GM12878 (cell line): ENCODE measurements around the gene DHRS1. TPM values are rescaled to one million over a fixed set of nuclear protein-coding genes. Genes with fewer than 3 reads are reported as not detected.
A peak's percentile ranks its signal among the peaks of the same experiment; 100 is the strongest.

Source experiments
- ATF2 ChIP-seq: IDR thresholded peaks from 2 replicates; pipeline ENCODE4 v1.6.1; 2012; ENCODE audit warnings: low read length, inconsistent platforms
- BCL11A ChIP-seq: IDR thresholded peaks from 2 replicates; pipeline ENCODE4 v1.6.1; 2011; ENCODE audit warnings: low read depth, low read length
- BCL3 ChIP-seq: IDR thresholded peaks from 2 replicates; pipeline ENCODE4 v1.6.1; 2011; ENCODE audit warnings: borderline replicate concordance, low read depth, mild to moderate bottlenecking, moderate library complexity, low read length; ENCODE audit not compliant: insufficient read depth, poor library complexity, severe bottlenecking
- BHLHE40 ChIP-seq, 2 experiments: fragments of 450-650 bp in 1 of 2; IDR thresholded peaks; 2 replicates each; pipeline ENCODE4 v1.6.1; 2011 to 2017; ENCODE audit warnings: low read depth in 2 of 2, borderline replicate concordance in 1 of 2, improper control_type of control experiment in 1 of 2, low read length in 1 of 2, mild to moderate bottlenecking in 1 of 2
- CBX3 ChIP-seq: fragments of 200-600 bp; sonication (generic); IDR thresholded peaks from 2 replicates; pipeline ENCODE4 v1.6.1; 2016; ENCODE audit warnings: low read depth, borderline replicate concordance
- CHD1 ChIP-seq: IDR thresholded peaks from 2 replicates; pipeline ENCODE4 v1.6.1; 2012; ENCODE audit warnings: low read depth, low read length, improper control_type of control experiment
- CREM ChIP-seq: IDR thresholded peaks from 2 replicates; pipeline ENCODE4 v1.6.1; 2014; ENCODE audit warnings: antibody characterized with exemption, low read depth
- ETV6 ChIP-seq, 2 experiments: fragments of 450-650 bp in 1 of 2; IDR thresholded peaks in 1 of 2; conservative IDR thresholded peaks in 1 of 2; 2 replicates each; pipeline ENCODE4 v1.6.1; 2014; ENCODE audit warnings: antibody characterized with exemption in 1 of 2, borderline replicate concordance in 1 of 2, low read depth in 1 of 2, mild to moderate bottlenecking in 1 of 2, moderate library complexity in 1 of 2
- JUNB ChIP-seq: IDR thresholded peaks from 2 replicates; pipeline ENCODE4 v1.6.1; 2016; ENCODE audit warnings: antibody characterized with exemption, mild to moderate bottlenecking
- JUND ChIP-seq: IDR thresholded peaks from 2 replicates; pipeline ENCODE4 v1.6.1; 2012; ENCODE audit warnings: low read depth, mild to moderate bottlenecking, low read length, improper control_type of control experiment, moderate library complexity
- MTA3 ChIP-seq: IDR thresholded peaks from 2 replicates; pipeline ENCODE4 v1.6.1; 2012; ENCODE audit warnings: low read length, inconsistent platforms, borderline replicate concordance
- MYC ChIP-seq: IDR thresholded peaks from 2 replicates; pipeline ENCODE4 v1.6.1; 2011; ENCODE audit warnings: mild to moderate bottlenecking, low read length, moderate library complexity, inconsistent platforms; ENCODE audit not compliant: insufficient read depth, insufficient replicate concordance, insufficient read length, severe bottlenecking
- NBN ChIP-seq: fragments of 450-650 bp; IDR thresholded peaks from 2 replicates; pipeline ENCODE4 v1.6.1; 2016
- POLR2AphosphoS5 ChIP-seq: IDR thresholded peaks from 2 replicates; pipeline ENCODE4 v1.6.1; 2011; ENCODE audit warnings: mild to moderate bottlenecking, low read length, inconsistent platforms
- POU2F2 ChIP-seq: IDR thresholded peaks from 3 replicates; pipeline ENCODE4 v1.6.1; 2011; ENCODE audit warnings: low read depth, mild to moderate bottlenecking, low read length, borderline replicate concordance
- RB1 ChIP-seq: fragments of 450-650 bp; formaldehyde crosslinking; IDR thresholded peaks from 2 replicates; pipeline ENCODE4 v1.6.1; 2017; ENCODE audit warnings: mild to moderate bottlenecking, borderline replicate concordance
- RUNX3 ChIP-seq: IDR thresholded peaks from 2 replicates; pipeline ENCODE4 v1.6.1; 2012; ENCODE audit warnings: low read length, inconsistent platforms
- ZNF207 ChIP-seq: fragments of 450-650 bp; IDR thresholded peaks from 2 replicates; pipeline ENCODE4 v1.6.1; 2014; ENCODE audit warnings: antibody characterized with exemption, mild to moderate bottlenecking, borderline replicate concordance
- ZNF24 ChIP-seq: fragments of 450-650 bp; IDR thresholded peaks from 2 replicates; pipeline ENCODE4 v1.6.1; 2017; ENCODE audit warnings: antibody characterized with exemption, mild to moderate bottlenecking
- ZNF274 ChIP-seq: IDR thresholded peaks from one replicate; pipeline ENCODE4 v1.8.0; 2011; ENCODE audit not compliant: insufficient read length, insufficient read depth
- ZNF384 ChIP-seq: IDR thresholded peaks from 2 replicates; pipeline ENCODE4 v1.6.1; 2012; ENCODE audit warnings: low read depth, mild to moderate bottlenecking, low read length, improper control_type of control experiment, borderline replicate concordance
- ZNF622 ChIP-seq: fragments of 450-650 bp; IDR thresholded peaks from 2 replicates; pipeline ENCODE4 v1.6.1; 2017; ENCODE audit warnings: mild to moderate bottlenecking, inconsistent platforms
- polyA plus RNA-seq, 11 experiments: library from polyadenylated mRNA; depleted of rRNA in 4 of 11; unstranded in 6 of 11; stranded (reverse) in 5 of 11; fragments of >200 nt; fragmentation: Nextera tagmentation in 4 of 11; fragmentation: Illumina TruSeq in 1 of 11; extraction: Ambion mirVana in 4 of 11; extraction: Trizol in 1 of 11; gene quantifications; 1 replicate in 1 of 11; 2 replicates in 10 of 11; pipeline versions ENCODE4 v1.2.1 to v1.2.3, GENCODE V29; 2011 to 2016; ENCODE audit warnings: inconsistent platforms in 2 of 11, missing spikeins in 2 of 11, low read depth in 1 of 11
- total RNA-seq, 4 experiments: library from RNA; depleted of rRNA in 3 of 4; stranded (reverse); fragments of >200 nt in 3 of 4; fragmentation: Illumina TruSeq in 1 of 4; extraction: Trizol in 1 of 4; gene quantifications; 2 replicates each; pipeline versions ENCODE4 v1.2.1 to v1.2.3, GENCODE V29; 2013 to 2021
- TF ChIP-seq, protein P1 (sequence below): IDR thresholded peaks from 2 replicates; pipeline ENCODE4 v1.6.1; 2012; ENCODE audit warnings: mild to moderate bottlenecking, low read depth, low read length

The DHRS1 gene
- total and polyA plus RNA-seq, 10 of the 15 experiments (the other 5 are each of a cell fraction or from before 2014, with no cell fraction given): 12.1 to 45.0 (median 25.7) TPM

DNA sequence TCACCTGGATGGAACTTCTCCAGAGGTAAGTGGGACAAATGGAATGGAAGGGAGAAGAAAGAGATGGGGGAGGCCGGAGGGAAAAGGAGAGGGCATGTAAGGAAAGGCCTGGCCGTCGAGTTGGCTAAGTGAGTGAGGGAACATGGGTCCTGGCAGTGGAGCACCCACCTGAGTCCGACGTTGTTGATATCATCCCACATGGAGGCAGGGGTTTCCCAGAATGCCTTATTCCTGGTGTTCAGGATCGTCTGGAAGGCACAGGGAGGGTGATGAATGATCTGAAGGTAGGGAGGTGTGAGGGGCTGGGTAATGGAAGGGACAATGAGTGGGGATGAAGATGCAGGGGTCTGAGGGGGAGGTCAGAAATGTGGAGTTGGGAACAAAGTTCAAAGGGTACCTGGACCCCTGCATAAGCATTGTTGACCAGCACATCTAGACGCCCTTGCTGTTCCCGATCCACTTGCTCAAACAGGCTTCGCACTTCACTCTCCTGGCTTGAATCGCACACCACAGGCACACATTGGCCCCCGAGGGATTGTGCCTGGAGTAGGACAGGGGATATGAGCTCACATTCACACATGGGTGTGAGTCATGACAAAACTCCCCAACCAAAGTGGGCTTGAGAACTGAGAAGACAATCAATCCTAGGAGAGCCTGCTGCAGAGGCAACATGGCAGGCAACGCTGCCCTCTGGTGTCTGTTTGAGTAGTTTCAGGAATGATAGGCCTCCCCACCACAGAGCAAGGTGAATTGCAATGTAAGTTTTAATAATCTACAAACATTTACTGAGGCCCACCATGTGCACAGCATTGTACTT lies 3.0 kb downstream of the DHRS1 start (continued):
- TF ChIP-seq MTA3 (no peak), ZNF207 (peak; percentile 63; the same call in 1 of the 2 replicates), ATF2 (0 out of 2 replicates have a peak, but pooled peaks have one; percentile 22), ZNF384 (no peak), ZNF622 (no peak), NBN (peak; percentile 49; the same call in 1 of the 2 replicates), ETV6 (conservative IDR thresholded peaks at IDR 0.05 in 1 of 2, IDR thresholded peaks at IDR 0.05 in 1 of 2; ENCODE audit: borderline replicate concordance in 1 of 2, low read depth in 1 of 2) (no peak), BHLHE40 (IDR thresholded peaks at IDR 0.05; ENCODE audit: borderline replicate concordance in 1 of 2, low read depth in 2 of 2, low read length in 1 of 2) (peak; percentile 76 to 78), JUNB (peak; percentile 74), ZNF274 (no peak), BCL11A (0 out of 2 replicates have a peak, but pooled peaks have one; percentile 41), POLR2AphosphoS5 (no peak), POU2F2 (0 out of 3 replicates have a peak, but pooled peaks have one; percentile 54), MYC (no peak), JUND (0 out of 2 replicates have a peak, but pooled peaks have one; percentile 33), CHD1 (no peak), BCL3 (no peak), RB1 (no peak), RUNX3 (peak; percentile 53), CREM (peak; percentile 56; the same call in 1 of the 2 replicates), CBX3 (no peak), ZNF24 (no peak)
- TF ChIP-seq, protein P1, sequence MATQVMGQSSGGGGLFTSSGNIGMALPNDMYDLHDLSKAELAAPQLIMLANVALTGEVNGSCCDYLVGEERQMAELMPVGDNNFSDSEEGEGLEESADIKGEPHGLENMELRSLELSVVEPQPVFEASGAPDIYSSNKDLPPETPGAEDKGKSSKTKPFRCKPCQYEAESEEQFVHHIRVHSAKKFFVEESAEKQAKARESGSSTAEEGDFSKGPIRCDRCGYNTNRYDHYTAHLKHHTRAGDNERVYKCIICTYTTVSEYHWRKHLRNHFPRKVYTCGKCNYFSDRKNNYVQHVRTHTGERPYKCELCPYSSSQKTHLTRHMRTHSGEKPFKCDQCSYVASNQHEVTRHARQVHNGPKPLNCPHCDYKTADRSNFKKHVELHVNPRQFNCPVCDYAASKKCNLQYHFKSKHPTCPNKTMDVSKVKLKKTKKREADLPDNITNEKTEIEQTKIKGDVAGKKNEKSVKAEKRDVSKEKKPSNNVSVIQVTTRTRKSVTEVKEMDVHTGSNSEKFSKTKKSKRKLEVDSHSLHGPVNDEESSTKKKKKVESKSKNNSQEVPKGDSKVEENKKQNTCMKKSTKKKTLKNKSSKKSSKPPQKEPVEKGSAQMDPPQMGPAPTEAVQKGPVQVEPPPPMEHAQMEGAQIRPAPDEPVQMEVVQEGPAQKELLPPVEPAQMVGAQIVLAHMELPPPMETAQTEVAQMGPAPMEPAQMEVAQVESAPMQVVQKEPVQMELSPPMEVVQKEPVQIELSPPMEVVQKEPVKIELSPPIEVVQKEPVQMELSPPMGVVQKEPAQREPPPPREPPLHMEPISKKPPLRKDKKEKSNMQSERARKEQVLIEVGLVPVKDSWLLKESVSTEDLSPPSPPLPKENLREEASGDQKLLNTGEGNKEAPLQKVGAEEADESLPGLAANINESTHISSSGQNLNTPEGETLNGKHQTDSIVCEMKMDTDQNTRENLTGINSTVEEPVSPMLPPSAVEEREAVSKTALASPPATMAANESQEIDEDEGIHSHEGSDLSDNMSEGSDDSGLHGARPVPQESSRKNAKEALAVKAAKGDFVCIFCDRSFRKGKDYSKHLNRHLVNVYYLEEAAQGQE: no peak
